NCI-H2196 treated with DMSO at 0.1 percent for 48 hours (cell line): Measurements from ENCODE around the gene UNK.
"Not testable (repeated sequence)": the region's sequence is repeated elsewhere in the genome, so short reads cannot be mapped to it uniquely, and the experiment has no call there.

Experiments
- DNase-seq: peaks from one replicate; lab custom pipeline; 2025; ENCODE audit not compliant: unreplicated experiment; lab: John Stamatoyannopoulos, UW

Gene UNK

DNA sequence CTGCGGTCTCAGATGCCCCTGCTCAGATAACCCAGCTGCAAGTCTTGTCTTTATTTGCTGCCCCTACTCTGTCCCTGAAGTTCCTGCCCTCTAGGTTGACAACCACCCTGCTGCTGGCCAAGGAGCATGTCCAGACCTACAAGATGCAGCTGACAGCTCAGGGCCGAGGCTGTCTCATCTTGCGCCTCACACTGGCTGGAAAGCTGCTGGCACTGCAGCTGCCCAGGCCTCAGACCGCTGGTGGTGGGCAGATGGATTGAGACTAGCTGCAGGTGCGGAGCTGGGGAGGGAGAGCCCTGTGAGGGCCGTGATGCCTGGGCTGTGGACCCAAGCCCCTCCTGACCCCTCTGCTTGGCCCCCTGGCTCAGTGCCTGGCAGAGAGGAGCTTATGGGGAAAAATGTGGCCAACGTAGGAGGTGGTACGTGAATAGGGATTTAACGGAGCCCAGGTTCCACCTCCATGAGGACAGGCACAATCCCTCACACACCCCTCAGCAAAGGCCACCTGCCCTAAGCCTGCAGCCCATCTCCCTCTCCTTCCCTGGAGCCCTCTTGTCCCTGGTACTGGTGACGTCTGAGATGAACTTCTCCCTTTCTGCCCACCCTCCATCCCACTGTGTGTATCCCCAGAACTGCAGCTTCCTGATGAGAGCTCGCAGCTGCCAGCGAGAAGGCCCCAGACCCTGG is 11.3 kb upstream of the UNK start:
- no peak for DNase-seq

DNA sequence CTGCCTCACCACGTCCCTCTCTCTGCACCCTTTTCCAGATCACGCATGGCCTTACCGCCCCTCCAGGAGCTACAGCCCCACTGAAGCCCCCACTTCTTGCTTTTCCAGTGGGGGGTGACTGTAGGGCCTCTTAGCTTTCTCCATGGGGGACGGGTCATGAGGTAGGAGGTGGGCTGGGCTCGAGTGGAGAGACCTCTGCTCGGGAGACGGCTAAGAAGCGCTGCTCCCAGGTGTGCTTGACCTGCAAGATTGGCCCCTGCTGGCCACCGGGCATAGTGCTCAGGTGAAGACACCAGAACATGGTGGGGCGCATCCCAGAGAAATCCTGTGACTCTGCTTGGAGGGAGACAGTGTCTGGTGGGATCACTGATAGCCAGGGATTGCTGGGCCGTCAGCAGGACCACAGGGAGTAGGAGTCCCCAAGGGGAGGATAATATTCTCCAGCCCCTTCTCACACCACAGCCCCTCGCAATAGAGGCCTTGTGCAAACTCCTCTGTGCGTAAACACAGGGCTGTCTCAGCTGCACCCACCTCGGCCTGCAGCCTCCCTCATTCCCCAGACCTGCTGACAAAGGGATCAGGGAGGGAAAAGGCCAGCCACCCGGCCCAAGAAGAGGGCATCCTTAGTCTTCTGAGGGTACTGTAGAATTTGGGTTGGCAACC is 10.7 kb upstream of the UNK start:
- no peak for DNase-seq

DNA sequence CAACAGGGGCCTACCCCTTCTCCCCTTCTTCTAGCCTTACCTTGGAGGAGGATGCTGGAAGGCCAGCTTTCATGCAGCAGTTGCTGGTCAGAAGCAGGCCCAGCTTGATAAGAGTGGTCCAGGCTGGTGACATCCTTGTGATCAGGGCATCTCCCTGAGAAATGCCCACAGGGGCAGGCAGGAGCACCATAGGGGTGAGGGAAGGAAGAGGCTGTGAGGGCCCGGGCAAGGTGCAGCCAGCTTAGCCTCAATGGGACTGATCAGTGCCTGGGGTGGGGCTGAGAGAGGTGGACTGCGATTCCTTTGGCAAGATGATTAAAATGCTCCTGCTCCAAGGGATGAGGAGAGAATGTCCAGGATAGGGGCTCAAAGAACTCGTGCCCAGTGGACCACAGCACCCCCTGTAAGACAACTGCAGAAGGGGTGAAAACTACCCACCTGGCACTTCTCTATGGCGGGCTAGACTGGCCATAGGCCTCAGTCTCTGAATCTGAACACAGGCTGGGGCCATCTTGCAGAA is 10.1 kb upstream of the UNK start:
- no peak for DNase-seq

DNA sequence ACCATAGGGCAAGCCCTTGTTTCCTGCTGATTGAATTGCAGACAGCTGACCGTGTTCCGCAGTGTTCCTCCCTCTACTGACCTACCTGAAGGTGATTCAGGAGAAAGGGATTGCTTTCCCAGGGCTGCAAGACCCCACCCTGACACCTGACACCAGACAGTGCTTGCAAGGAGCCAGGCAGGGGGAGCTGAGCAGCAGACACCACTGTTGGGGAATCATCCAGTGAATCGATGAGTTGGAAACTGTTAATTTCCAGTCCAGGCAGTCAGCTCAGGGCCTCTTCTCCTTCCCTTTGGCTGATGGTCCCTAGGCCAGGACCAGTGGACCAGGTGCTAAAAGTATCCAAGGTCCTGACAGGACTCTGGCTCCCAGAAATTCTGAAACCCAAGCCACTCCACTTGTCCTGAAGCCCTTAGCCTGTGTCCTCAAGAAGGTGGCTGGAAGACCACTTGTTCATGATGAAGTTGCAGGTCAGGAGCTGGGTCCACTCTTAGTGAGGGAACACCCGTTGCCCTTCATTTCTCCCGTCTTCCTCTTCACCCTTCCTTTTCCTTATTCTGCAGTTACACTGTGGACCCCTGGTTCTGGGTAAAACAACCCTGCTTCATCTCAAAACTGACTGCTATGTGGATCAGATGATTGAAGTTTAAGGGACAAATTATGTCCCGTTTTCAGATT is 9.5 kb upstream of the UNK start:
- no peak for DNase-seq

DNA sequence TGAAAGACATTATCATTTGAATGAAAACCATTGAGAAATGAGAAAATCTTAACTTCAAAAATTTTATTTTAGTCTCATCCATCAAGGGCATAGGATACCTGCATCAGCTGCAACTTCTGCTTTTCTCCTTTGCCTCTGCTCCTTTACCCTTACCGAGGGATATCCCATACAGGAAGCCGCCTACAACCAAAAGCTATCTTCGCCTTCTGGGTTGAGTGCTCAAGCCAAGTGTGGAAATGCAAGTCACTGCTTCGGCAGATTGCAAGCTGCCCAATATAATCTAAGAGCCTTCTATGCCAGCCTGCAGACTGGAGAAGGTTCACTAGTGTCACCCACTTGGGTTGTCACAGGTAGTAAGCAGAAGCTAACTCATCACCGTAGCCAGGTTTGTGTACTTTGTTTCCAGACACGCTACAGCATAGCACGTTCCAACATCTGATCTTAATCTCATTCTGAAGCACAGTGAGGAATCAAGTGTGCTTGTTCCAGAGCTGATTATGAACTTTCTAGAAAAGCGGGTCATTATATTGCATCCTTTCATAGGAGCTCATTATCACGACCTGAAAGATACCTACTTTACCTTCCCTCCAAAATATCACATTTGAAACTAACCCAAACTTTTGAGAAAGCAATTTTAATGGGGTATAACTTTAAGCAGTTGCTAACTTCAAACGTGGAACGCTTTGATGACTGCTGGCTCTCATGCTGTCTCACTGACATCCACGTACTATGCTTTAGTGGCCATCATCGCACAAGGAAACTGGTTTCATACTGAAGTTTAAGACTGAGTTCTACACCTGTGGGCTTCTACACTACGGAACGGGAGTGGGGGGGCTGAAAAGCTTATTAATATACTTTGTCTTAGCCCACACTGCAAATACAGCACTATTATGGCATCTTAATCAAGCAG is 8.0 kb upstream of the UNK start:
- no peak for DNase-seq

DNA sequence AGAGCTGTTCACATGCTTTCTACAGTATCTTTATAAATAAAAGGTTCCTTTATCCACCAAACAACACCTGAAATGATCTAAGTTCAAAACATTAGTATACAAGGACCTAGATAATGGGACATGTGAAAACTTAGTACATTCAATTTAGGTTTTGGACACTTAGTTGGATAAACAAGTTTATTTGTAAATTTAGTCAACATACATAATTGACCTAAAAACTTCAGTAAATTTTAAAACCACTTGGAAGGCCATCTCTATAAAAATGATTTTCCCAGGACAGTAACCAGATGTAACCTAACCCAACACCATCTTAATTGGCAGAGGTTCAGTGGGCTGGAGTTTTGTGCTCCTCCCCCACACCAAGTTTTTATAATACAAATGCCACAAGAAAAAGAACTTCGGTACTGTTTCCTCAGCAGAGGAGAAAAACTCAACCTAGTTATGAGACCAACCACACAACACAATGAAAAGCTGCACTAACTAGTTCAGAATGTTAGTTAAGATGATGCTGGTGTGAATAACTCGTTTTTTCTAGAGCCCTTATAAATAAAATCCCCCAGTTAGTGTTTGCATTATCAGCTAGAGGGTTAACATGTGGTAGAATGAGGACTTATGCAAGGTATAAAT is 7.2 kb upstream of the UNK start:
- DNase-seq: no peak

DNA sequence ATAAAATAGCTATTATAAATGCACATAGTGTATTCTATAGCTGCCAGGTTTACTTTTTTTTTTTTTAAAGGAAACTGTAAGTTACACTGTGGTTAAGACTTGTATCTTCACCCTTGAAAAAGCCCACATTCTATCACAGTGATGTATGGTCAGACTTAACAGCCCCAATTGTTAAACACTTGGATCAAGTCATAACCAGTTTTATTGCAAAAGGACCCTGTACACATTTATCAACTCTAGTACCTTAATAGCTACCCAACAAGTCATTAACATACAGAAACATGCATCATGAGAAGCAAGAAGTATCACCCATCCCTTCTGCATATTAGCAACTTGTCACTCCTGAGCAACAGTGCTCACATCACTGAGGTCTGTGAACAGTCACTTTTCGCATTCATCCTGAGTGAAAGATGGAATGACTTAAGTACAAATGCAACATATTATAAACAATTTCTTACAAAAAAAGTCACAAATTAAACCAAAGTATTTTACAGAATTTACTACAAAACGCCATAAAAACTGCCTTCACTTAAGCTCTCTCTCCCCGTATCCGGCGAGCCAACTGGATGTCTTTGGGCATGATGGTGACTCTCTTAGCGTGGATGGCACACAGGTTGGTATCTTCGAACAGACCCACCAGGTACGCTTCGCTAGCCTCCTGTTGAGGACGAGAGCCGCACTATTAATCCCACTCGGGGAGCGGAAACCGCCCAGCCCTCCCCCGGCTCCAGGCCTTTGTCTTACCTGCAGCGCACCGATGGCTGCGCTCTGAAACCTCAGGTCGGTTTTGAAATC is 6.3 kb upstream of the UNK start:
- DNase-seq: not testable (repeated sequence)

DNA sequence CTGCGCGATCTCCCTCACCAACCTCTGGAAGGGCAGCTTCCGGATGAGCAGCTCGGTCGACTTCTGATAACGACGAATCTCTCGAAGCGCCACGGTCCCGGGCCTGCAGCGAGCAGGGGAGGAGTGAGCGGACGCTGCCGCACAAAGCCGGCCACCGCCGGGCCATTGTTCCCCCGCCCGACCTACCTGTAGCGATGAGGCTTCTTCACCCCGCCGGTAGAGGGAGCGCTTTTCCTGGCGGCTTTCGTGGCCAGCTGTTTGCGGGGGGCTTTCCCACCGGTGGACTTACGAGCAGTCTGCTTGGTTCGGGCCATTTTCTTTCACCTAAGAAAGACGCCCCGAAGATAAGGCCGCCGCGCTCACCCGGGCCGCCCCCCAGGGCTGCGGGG is 5.8 kb upstream of the UNK start:
- no peak for DNase-seq

DNA sequence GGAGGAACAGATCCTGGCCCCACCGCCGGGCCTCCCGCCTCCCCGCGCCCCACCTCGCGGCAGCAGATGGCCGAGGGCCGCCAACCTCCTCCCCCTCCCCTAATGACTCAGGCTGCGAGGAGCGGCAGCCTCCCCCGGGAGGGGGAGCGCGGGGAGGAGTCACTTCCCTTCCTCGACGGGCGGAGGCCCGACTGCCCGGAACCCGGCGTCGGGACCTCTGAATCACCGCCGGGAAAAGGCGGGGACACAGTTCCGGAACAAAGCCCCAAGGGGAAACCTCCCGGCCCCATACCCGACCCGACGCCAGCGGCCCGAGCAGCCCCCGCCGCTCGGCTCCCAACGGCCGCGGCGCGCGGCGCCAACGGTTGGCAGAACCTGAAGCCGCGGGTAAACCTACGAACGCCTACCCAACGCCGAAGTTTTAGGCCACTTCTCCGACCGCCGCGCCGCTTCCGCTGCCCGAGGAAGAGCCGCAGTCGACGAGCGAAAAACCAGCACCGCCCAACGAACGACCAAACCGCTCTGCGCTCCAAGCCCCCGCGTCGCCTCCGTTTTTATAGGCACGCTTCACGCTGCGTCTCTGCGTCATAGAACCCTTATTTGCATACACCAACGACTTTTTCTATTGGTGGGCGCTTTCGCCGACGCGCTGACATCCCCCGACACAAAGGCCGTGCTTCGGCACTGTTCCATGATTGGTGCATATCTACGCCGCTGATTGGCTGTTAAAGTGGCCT is 5.2 kb upstream of the UNK start:
- peak; percentile 100 for DNase-seq

DNA sequence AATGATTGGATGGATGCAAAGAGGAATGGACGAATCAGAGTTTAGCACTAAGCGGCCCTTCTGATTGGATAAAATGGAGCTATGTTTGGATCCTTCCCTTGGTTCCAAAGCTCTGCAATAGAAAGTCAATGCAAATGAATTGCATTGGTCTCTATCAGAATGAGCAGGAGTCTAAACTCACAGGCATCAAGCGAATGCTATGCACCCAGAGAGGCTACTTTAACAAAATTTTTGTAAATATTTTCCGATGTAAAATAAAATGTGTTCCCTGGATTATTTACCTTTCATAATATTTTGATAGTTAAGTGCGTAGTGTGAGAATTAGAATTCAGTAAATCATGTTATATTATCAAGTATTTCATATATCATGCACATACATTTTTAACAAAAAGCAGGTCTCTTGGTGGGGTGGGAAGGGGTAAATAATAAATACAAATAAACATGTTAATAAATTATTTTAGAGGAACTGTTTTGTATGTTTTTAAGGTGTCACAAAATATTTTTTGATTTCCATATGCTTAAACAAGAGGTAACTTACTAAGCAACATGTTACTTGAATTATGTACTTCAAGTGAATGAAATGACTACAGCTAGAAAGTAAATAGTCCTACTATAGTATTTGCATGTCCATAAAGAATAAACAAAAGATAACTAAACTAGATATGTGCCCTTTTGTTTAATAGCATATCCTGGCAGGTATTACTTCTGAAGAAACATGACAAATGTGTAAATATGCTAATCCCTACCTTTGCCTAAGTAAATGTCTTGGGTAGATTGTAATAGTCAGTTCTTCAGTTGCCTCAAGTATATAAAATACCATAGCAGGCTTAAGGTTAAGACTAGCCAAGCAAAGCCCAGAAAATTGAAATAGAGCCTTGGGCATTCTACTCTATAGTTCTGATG is 4.4 kb upstream of the UNK start:
- no peak for DNase-seq

DNA sequence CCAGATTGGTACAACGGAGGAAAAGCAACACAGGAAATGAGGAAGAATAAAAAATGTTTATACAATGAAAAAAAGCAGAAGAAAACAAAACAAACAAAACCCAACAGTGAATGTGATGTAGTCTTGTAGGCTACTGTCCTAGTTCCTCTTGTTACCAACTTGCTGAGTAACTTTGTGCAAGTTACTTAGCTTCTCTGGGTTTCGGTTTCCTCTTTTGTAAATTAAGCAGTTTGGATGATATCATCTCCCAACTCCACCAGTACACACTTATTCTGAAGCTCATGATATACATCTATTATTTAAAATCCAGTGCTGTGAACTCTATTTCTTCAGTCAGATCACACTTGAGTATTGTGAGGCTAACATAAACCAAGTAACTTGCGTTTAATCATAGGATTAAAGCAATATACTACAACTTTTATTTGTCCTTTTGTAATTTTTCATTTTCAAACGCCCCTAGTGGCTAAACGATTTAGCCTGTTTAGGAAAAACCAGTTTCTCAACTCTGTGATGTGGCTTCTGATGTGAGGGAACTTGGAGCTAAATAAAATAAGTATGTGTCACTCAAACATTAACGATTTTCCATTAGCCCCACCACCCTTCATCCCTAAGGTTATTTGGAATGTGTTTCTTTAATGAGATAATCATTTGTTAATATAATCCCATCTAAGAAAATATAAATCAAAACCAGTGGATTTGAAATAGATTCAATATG is 1.4 kb upstream of the UNK start:
- peak; percentile 68 for DNase-seq

DNA sequence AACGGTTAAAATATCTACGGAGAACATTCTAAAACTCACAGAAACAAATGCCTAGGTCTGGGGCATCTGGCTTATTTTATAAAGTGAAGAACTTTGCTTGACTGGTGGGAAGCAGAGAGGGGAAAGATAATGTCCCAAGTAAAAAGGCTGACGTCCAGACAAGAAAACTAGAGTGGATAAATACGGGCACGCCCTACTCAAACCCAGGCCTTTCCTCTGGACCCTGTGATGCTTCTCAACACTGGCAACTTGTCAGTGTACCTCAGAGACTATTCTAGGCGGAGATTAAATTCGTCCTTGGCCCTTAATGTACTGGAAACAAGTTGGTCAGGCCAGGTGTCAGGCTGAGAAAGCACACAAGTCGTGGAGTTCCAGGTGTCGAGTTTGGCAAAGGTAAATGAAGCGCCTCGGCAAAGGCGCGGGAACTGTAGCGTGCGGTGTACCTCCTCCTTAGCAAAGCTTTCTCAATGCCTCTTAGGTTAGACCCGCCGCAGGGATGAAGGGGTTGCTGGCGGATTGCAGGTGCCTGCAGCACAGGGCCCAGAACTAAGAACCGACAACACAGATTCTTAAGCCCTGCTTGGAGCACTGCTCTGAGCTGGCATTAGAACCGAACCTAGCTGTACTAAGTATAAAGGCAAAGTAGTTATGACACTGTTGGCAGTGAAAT is 668 bp upstream of the UNK start:
- peak; percentile 78 for DNase-seq

DNA sequence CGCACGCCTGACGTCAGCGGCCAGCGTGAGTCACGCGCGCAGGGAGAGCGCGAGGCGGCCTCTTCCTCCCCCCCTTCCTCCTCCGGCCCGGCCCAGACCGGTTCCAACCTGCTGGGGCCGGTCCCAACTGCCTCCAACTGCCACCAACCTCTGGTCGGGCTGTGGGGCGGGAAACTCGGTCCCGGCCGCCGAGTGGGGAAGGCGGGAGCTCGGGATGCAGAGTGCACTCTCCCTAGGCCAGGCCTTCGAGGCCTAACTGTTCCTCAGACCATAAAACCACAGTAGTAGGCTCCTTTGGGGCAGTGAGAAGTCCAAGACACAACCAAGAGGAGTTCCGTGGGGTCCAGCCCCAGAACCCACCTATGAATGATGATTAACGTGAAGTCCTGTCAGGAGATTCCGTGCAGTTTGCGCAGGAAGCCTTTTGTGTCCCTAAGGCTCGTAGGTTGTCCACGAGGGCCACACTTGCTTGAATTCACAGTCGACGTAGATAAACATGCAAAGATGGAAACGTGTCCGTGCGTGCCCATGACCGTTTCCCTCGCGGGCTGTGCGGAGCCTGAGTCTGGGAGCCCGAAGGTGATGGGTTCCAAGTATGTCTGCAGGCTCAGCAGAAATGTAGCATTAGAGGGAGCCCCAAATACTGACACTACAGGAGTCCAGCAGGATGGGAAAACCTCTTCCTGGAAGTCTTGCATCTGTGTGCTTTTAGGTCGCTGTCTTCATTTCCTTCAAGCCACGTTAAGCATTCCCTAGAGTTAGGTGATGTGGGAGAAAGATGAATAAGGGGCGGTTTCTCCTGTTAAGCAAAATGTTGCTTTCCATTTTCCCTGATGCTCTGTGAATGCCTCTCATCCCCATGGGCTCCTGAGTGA is 647 bp downstream of the UNK start:
- peak; percentile 96 for DNase-seq

DNA sequence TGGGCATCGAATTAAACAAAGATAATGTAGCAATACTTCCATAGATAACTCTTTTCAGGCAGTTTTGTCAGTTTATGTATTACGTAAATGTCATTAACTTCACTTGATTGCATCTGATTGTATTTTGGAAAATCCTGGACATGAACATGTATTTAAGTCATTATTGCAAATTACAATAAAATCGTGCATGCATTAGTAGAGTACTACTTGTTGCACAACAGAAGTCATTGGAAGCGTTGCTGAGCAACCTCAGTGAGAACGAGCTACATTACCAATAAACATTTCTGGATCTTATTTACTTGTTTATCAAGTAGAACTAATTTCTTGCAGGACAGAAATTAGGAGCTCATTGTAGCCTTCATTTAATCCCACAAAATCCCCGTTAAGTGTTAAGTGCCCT is 6.6 kb downstream of the UNK start:
- DNase-seq: no peak

DNA sequence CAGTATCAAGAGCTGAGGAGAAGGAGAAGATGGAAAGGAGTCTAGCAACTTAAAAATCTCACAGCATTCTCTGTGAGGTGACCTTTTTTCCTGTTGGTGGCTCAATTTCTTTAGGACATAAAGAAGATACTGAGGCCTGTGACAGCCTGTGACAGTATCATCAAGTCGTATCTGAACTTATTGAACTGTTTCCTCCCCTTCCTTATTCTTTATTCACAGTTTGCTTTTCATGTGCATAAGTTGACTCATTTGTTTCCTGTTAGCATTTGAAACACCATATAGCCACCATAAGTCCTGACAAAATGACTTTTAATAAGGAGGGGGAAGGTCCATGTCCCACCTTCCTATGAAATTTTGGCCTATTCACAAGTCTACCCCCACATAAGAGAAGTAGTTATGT is 8.9 kb downstream of the UNK start:
- DNase-seq: no peak
